ENCODE results near the gene TAF3.

DNA sequence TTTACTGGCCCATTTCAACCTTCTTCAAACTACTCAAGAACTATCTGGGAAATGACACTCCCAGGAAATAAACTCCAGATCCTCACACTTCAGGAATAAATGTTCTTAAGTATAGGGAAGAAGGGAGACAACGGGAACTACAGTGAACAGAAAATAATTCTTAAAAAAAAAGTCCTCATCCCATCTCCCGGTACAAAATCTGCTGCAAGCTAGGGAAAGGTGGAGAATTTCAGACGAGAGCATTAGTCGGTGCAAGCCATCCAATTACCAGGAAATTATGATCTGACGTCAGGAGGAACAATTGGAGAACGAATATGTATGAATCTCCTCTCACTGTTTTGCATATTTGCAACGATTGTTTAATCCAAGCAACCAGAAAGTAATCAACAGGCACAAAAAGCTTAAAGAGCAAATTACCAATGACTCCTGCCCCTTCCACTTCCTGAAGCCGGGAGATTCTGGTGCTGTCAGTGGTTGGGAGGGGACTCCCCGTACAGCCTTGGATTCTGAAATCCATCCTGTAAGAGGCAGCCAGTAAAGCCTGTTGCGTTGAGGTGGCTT, 221.1 kb downstream of the TAF3 start:
- TF ChIP-seq, protein P1, sequence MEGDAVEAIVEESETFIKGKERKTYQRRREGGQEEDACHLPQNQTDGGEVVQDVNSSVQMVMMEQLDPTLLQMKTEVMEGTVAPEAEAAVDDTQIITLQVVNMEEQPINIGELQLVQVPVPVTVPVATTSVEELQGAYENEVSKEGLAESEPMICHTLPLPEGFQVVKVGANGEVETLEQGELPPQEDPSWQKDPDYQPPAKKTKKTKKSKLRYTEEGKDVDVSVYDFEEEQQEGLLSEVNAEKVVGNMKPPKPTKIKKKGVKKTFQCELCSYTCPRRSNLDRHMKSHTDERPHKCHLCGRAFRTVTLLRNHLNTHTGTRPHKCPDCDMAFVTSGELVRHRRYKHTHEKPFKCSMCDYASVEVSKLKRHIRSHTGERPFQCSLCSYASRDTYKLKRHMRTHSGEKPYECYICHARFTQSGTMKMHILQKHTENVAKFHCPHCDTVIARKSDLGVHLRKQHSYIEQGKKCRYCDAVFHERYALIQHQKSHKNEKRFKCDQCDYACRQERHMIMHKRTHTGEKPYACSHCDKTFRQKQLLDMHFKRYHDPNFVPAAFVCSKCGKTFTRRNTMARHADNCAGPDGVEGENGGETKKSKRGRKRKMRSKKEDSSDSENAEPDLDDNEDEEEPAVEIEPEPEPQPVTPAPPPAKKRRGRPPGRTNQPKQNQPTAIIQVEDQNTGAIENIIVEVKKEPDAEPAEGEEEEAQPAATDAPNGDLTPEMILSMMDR (IDR thresholded peaks at IDR 0.05), result no peak
- TF ChIP-seq EZH2 (IDR thresholded peaks at IDR 0.05; ENCODE audit: borderline replicate concordance, insufficient read depth, low read depth, low read length, poor library complexity, severe bottlenecking), result no peak
